Astrocyte (in vitro differentiated cells and primary cell): Measurements from ENCODE around the gene ZNF532.

Experiments
- CTCF ChIP-seq: IDR thresholded peaks from 2 replicates; pipeline ENCODE4 v1.5.1; 2011; ENCODE audit warnings: low read depth, mild to moderate bottlenecking, inconsistent platforms, low read length, moderate library complexity; ENCODE audit not compliant: insufficient read depth
- EZH2 ChIP-seq: IDR thresholded peaks from 2 replicates; pipeline ENCODE4 v1.6.1; 2012; ENCODE audit warnings: mild to moderate bottlenecking, low read length, inconsistent platforms; ENCODE audit not compliant: insufficient read depth

- TF ChIP-seq CTCF (no peak), EZH2 (no peak)
Observed at GRCh38 chr18:58922995-58923394, 58.3 kb downstream of the ZNF532 start.
